NT2/D1 (cell line): Measurements from ENCODE around the gene SLC43A3.

ENCODE experiments used
- SUZ12 ChIP-seq: IDR thresholded peaks from 2 replicates; pipeline ENCODE4 v1.6.1; 2011; ENCODE audit not compliant: insufficient read length, insufficient read depth; ENCODE audit errors: extremely low read depth
- YY1 ChIP-seq: IDR thresholded peaks from 2 replicates; pipeline ENCODE4 v1.6.1; 2011; ENCODE audit not compliant: insufficient read length, insufficient read depth

GRCh38 chr11:57439786-57440185 is 12.9 kb upstream of the SLC43A3 start:
- no peak for TF ChIP-seq SUZ12
- TF ChIP-seq YY1 = no peak
